ENCODE results near the gene CFD. TPM values are rescaled to one million over a fixed set of nuclear protein-coding genes. Genes with fewer than 3 reads are reported as not detected.

CFD gene
- under 1 TPM; 0.17 to 0.25 TPM for total RNA-seq

GRCh38 chr19:858868-859843, at the start of gene CFD:
Gene CFD, plus strand, starts transcription at chr19:859664. Its CDS starts 26 bp downstream, at chr19:859690.
- Mint-ChIP-seq H3K27me3 (ENCODE audit: low read depth) (peaks cover 6% of the 10 kb centered on the region), H3K9me3 (no peaks in the 10 kb centered on the region), H3K27ac (no peak within 1 kb of the TSS), H3K4me3 (peak within 1 kb of the TSS; percentile 27), H3K4me1 (ENCODE audit: low read depth) (peaks cover 13% of the 10 kb centered on the region), H3K36me3 (ENCODE audit: low read depth) (no peaks in the 10 kb centered on the region)
- intact Hi-C loops (cut with micrococcal nuclease): no loop called here
- DNase-seq: no peak
- CTCF ChIA-PET: interaction anchor here (0.6 to 1.5 kb wide), 2 partner anchors 24 to 86 kb away, joined by 3 to 4 read pairs; no protein-coding TSS in a partner anchor

GRCh38 chr19:810077-810855, 49.2 kb upstream of the CFD start:
- DNase-seq: no peak
- CTCF ChIA-PET: no interaction called here
- no peaks in the 10 kb centered on the region for H3K4me1 Mint-ChIP-seq (ENCODE audit: low read depth)
- no peaks in the 10 kb centered on the region for H3K27me3 Mint-ChIP-seq (ENCODE audit: low read depth)
- H3K9me3 Mint-ChIP-seq: no peaks in the 10 kb centered on the region
- no peak overlapping the region for H3K4me3 Mint-ChIP-seq
- peaks cover 50% of the 10 kb centered on the region for H3K36me3 Mint-ChIP-seq (ENCODE audit: low read depth)
- intact Hi-C loops (cut with micrococcal nuclease): no loop called here
- peak overlapping the region; percentile 53 for H3K27ac Mint-ChIP-seq

- no peak overlapping the region for H3K4me3 Mint-ChIP-seq
- H3K9me3 Mint-ChIP-seq: no peaks in the 10 kb centered on the region
Measured at GRCh38 chr19:810883-811489, 48.5 kb upstream of the CFD start.

GRCh38 chr19:811506-812048, 47.9 kb upstream of the CFD start:
- no peak for DNase-seq
- intact Hi-C loops (cut with micrococcal nuclease): no loop called here
- Mint-ChIP-seq H3K4me1 (ENCODE audit: low read depth) (no peaks in the 10 kb centered on the region), H3K36me3 (ENCODE audit: low read depth) (peaks cover 56% of the 10 kb centered on the region), H3K27ac (no peak overlapping the region), H3K9me3 (peaks cover 2% of the 10 kb centered on the region), H3K27me3 (ENCODE audit: low read depth) (no peaks in the 10 kb centered on the region), H3K4me3 (no peak overlapping the region)
- CTCF ChIA-PET: no interaction called here

More at GRCh38 chr19:810883-811489, 48.5 kb upstream of the CFD start:
- H3K36me3 Mint-ChIP-seq (ENCODE audit: low read depth): peaks cover 53% of the 10 kb centered on the region
- H3K4me1 Mint-ChIP-seq (ENCODE audit: low read depth): no peaks in the 10 kb centered on the region
- CTCF ChIA-PET: no interaction called here
- peak overlapping the region; percentile 53 for H3K27ac Mint-ChIP-seq
- no peaks in the 10 kb centered on the region for H3K27me3 Mint-ChIP-seq (ENCODE audit: low read depth)
- no peak for DNase-seq
- intact Hi-C loops (cut with micrococcal nuclease): no loop called here

GRCh38 chr19:812049-812746, 47.3 kb upstream of the CFD start:
- no peak overlapping the region for H3K4me3 Mint-ChIP-seq
- H3K4me1 Mint-ChIP-seq (ENCODE audit: low read depth): no peaks in the 10 kb centered on the region
- CTCF ChIA-PET: no interaction called here
- intact Hi-C loops (cut with micrococcal nuclease): no loop called here
- H3K36me3 Mint-ChIP-seq (ENCODE audit: low read depth): peaks cover 52% of the 10 kb centered on the region
- no peak overlapping the region for H3K27ac Mint-ChIP-seq
- no peak for DNase-seq
- H3K9me3 Mint-ChIP-seq: peaks cover 2% of the 10 kb centered on the region
- no peaks in the 10 kb centered on the region for H3K27me3 Mint-ChIP-seq (ENCODE audit: low read depth)

GRCh38 chr19:812747-813218, 46.7 kb upstream of the CFD start:
- Mint-ChIP-seq H3K4me1 (ENCODE audit: low read depth) (no peaks in the 10 kb centered on the region), H3K27me3 (ENCODE audit: low read depth) (no peaks in the 10 kb centered on the region), H3K4me3 (no peak overlapping the region), H3K27ac (no peak overlapping the region), H3K36me3 (ENCODE audit: low read depth) (peaks cover 46% of the 10 kb centered on the region), H3K9me3 (peaks cover 2% of the 10 kb centered on the region)
- intact Hi-C loops (cut with micrococcal nuclease): no loop called here
- DNase-seq: no peak
- CTCF ChIA-PET: no interaction called here

GRCh38 chr19:813219-814151, 46.0 kb upstream of the CFD start:
- no peak overlapping the region for H3K4me3 Mint-ChIP-seq
- H3K27me3 Mint-ChIP-seq (ENCODE audit: low read depth): no peaks in the 10 kb centered on the region
- H3K4me1 Mint-ChIP-seq (ENCODE audit: low read depth): no peaks in the 10 kb centered on the region
- DNase-seq: no peak
- H3K36me3 Mint-ChIP-seq (ENCODE audit: low read depth): peaks cover 43% of the 10 kb centered on the region
- H3K9me3 Mint-ChIP-seq: peaks cover 2% of the 10 kb centered on the region
- CTCF ChIA-PET: no interaction called here
- intact Hi-C loops (cut with micrococcal nuclease): no loop called here
- no peak overlapping the region for H3K27ac Mint-ChIP-seq

GRCh38 chr19:814152-815078, 45.0 kb upstream of the CFD start:
- H3K36me3 Mint-ChIP-seq (ENCODE audit: low read depth): peaks cover 39% of the 10 kb centered on the region
- H3K9me3 Mint-ChIP-seq: peaks cover 2% of the 10 kb centered on the region
- H3K27me3 Mint-ChIP-seq (ENCODE audit: low read depth): no peaks in the 10 kb centered on the region
- CTCF ChIA-PET: interaction anchor here (0.5 kb wide), 1 partner anchor 793 kb away, joined by 4 read pairs; no protein-coding TSS in a partner anchor
- intact Hi-C loops (cut with micrococcal nuclease): no loop called here
- DNase-seq: no peak
- H3K27ac Mint-ChIP-seq: no peak overlapping the region
- H3K4me3 Mint-ChIP-seq: no peak overlapping the region
- no peaks in the 10 kb centered on the region for H3K4me1 Mint-ChIP-seq (ENCODE audit: low read depth)

- Mint-ChIP-seq H3K27ac (no peak overlapping the region), H3K27me3 (ENCODE audit: low read depth) (no peaks in the 10 kb centered on the region), H3K4me1 (ENCODE audit: low read depth) (no peaks in the 10 kb centered on the region), H3K9me3 (peaks cover 2% of the 10 kb centered on the region), H3K4me3 (no peak overlapping the region), H3K36me3 (ENCODE audit: low read depth) (peaks cover 32% of the 10 kb centered on the region)
- intact Hi-C loops (cut with micrococcal nuclease): no loop called here
- CTCF ChIA-PET: interaction anchor here (0.5 to 0.6 kb wide), 2 partner anchors 48 to 792 kb away, joined by 3 to 4 read pairs; no protein-coding TSS in a partner anchor
- DNase-seq: no peak
Measured at GRCh38 chr19:815079-815774, 44.2 kb upstream of the CFD start.

All from activated naive CD4-positive, alpha-beta T cell treated with anti-CD3 and anti-CD28 coated beads for 36 hours (primary cell).